ENCODE data around the gene CCDC7. TPM values are rescaled to one million over a fixed set of nuclear protein-coding genes. Genes with fewer than 3 reads are reported as not detected.

Gene CCDC7
- total RNA-seq, 1 experiment from 2014 or later, result 4.0 TPM

DNA sequence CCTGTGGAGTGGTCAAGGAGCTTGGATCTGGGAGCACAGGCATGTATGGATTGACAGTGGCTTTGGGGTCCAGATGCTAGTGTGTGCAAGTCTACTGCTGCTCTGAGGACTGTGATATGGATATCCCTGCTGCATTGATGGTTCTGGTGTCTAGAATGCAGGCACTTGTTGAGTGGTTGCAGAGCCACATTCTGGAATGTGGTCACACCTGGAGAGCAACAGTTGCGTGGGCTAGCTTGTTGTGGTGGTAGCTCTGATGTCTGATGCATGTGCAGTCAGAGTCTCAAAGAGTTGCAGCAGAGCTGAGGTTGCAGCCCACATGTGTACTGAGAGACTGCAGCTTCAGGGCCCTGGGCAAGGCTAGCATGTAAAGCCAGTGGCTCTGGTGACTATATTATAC lies 43.2 kb downstream of the CCDC7 start (continued):
- TF ChIP-seq, protein P1, sequence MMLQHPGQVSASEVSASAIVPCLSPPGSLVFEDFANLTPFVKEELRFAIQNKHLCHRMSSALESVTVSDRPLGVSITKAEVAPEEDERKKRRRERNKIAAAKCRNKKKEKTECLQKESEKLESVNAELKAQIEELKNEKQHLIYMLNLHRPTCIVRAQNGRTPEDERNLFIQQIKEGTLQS (IDR thresholded peaks at IDR 0.05), result no peak
- TF ChIP-seq EZH2 (IDR thresholded peaks at IDR 0.05), result no peak
- TF ChIP-seq JUND (IDR thresholded peaks at IDR 0.05), result no peak
- TF ChIP-seq, protein P2, sequence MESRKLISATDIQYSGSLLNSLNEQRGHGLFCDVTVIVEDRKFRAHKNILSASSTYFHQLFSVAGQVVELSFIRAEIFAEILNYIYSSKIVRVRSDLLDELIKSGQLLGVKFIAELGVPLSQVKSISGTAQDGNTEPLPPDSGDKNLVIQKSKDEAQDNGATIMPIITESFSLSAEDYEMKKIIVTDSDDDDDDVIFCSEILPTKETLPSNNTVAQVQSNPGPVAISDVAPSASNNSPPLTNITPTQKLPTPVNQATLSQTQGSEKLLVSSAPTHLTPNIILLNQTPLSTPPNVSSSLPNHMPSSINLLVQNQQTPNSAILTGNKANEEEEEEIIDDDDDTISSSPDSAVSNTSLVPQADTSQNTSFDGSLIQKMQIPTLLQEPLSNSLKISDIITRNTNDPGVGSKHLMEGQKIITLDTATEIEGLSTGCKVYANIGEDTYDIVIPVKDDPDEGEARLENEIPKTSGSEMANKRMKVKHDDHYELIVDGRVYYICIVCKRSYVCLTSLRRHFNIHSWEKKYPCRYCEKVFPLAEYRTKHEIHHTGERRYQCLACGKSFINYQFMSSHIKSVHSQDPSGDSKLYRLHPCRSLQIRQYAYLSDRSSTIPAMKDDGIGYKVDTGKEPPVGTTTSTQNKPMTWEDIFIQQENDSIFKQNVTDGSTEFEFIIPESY (IDR thresholded peaks at IDR 0.05; ENCODE audit: extremely low read depth, insufficient replicate concordance, low read length), result no peak

DNA sequence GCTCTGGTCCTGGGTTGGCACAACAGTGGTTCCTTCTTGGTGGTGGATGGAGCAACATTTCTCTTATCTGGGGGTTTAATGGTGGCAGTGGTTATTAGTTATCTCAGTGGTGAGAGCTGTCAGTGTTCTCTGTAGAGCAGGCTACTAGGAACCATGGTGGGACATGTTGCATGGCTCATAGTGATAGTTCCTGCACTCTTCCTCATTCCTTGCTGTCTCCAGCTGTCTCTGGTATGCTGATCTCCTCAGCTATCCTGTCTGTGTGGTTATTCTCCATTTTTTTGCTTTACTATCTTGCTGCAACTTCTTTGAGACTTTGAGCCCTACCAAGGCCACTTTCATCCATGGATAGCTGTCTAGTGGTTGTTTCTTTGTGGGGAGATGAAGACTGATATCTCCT lies 44.0 kb downstream of the CCDC7 start:
- no peak for ATAC-seq
- no peak for TF ChIP-seq JUND (IDR thresholded peaks at IDR 0.05)
- TF ChIP-seq, protein P3, sequence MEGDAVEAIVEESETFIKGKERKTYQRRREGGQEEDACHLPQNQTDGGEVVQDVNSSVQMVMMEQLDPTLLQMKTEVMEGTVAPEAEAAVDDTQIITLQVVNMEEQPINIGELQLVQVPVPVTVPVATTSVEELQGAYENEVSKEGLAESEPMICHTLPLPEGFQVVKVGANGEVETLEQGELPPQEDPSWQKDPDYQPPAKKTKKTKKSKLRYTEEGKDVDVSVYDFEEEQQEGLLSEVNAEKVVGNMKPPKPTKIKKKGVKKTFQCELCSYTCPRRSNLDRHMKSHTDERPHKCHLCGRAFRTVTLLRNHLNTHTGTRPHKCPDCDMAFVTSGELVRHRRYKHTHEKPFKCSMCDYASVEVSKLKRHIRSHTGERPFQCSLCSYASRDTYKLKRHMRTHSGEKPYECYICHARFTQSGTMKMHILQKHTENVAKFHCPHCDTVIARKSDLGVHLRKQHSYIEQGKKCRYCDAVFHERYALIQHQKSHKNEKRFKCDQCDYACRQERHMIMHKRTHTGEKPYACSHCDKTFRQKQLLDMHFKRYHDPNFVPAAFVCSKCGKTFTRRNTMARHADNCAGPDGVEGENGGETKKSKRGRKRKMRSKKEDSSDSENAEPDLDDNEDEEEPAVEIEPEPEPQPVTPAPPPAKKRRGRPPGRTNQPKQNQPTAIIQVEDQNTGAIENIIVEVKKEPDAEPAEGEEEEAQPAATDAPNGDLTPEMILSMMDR (IDR thresholded peaks at IDR 0.05 in 2 of 3, conservative IDR thresholded peaks at IDR 0.05 in 1 of 3; ENCODE audit: borderline replicate concordance in 1 of 3, insufficient read depth in 1 of 3, low read depth in 2 of 3, low read length in 2 of 3), result no peak
- TF ChIP-seq, protein P1 (IDR thresholded peaks at IDR 0.05), result no peak
- no peak for TF ChIP-seq SP1 (IDR thresholded peaks at IDR 0.05; ENCODE audit: low read depth)
- TF ChIP-seq POLR2A (IDR thresholded peaks at IDR 0.05; ENCODE audit: borderline replicate concordance, extremely low read depth, insufficient read depth, insufficient read length), result no peak
- TF ChIP-seq, protein P2 (IDR thresholded peaks at IDR 0.05; ENCODE audit: extremely low read depth, insufficient replicate concordance, low read length), result no peak
- TF ChIP-seq, protein P4, sequence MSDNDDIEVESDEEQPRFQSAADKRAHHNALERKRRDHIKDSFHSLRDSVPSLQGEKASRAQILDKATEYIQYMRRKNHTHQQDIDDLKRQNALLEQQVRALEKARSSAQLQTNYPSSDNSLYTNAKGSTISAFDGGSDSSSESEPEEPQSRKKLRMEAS (IDR thresholded peaks at IDR 0.05), result no peak
- no peak for TF ChIP-seq ELF1 (IDR thresholded peaks at IDR 0.05; ENCODE audit: borderline replicate concordance, low read depth)
- no peak for TF ChIP-seq POLR2AphosphoS5 (IDR thresholded peaks at IDR 0.05; ENCODE audit: low read depth, low read length)
- TF ChIP-seq FOSL1 (IDR thresholded peaks at IDR 0.05; ENCODE audit: low read depth), result no peak
- no peak for TF ChIP-seq SRF (IDR thresholded peaks at IDR 0.05; ENCODE audit: low read depth)
- TF ChIP-seq TCF7L2 (IDR thresholded peaks at IDR 0.05; ENCODE audit: borderline replicate concordance, extremely low read depth, insufficient read depth, insufficient read length), result no peak
- TF ChIP-seq CBX3 (IDR thresholded peaks at IDR 0.05; ENCODE audit: low read depth), result no peak
- no peak for TF ChIP-seq EZH2phosphoT487 (IDR thresholded peaks at IDR 0.05; ENCODE audit: borderline replicate concordance)
- no peak for TF ChIP-seq EZH2 (IDR thresholded peaks at IDR 0.05)
- TF ChIP-seq EGR1 (IDR thresholded peaks at IDR 0.05; ENCODE audit: low read depth), result no peak
- TF ChIP-seq YY1 (IDR thresholded peaks at IDR 0.05; ENCODE audit: extremely low read depth, insufficient replicate concordance, low read depth, low read length), result no peak
- intact Hi-C loops (cut with micrococcal nuclease), result no loop called here
- H3K9ac ChIP-seq (ENCODE audit: low read length), result no peak overlapping the region
- no peaks in the 10 kb centered on the region for H3K9me3 ChIP-seq (ENCODE audit: control insufficient read depth in 1 of 2, insufficient read depth in 1 of 2, low read depth in 1 of 2, low read length in 2 of 2)
- H3K27ac ChIP-seq (ENCODE audit: low read depth, low read length), result no peak overlapping the region
- no peaks in the 10 kb centered on the region for H3K36me3 ChIP-seq (ENCODE audit: control insufficient read depth in 1 of 2, insufficient read depth in 2 of 2, low read length in 2 of 2)
- no peaks in the 10 kb centered on the region for H3K4me1 ChIP-seq (ENCODE audit: control insufficient read depth in 1 of 2, insufficient read depth in 2 of 2, low read length in 2 of 2)
- H3K4me2 ChIP-seq (ENCODE audit: low read length), result no peak overlapping the region
- H3K4me3 ChIP-seq (replicated peaks in 1 of 2; ENCODE audit: low read depth in 1 of 2, low read length in 2 of 2), result no peak overlapping the region
- no TSS peak for BruUV-seq (replicated peaks)
- H2AFZ ChIP-seq (ENCODE audit: low read depth, low read length, poor library complexity, severe bottlenecking), result no peak overlapping the region
- H3K27me3 ChIP-seq (ENCODE audit: insufficient read depth, low read length), result no peaks in the 10 kb centered on the region
- ChIA-PET RAD21 (ENCODE audit: low non-redundant PET in 1 of 2, low total read pairs in 2 of 2, uncharacterized antibody in 2 of 2, unreplicated experiment in 2 of 2) (no interaction called here), POLR2A (no interaction called here), CTCF (no interaction called here)
- no peak for DNase-seq (ENCODE audit: low read depth, low spot score)
- H4K20me1 ChIP-seq (ENCODE audit: insufficient read depth), result no peaks in the 10 kb centered on the region
- no peaks in the 10 kb centered on the region for H3K9me2 ChIP-seq (ENCODE audit: insufficient read depth)
- H3K79me2 ChIP-seq (ENCODE audit: insufficient read depth, low read length), result no peaks in the 10 kb centered on the region
